Middle frontal gyrus (tissue), 1 donor: ENCODE data around the gene PPP4R3A.
"Not testable (repeated sequence)": the region's sequence is repeated elsewhere in the genome, so short reads cannot be mapped to it uniquely, and the experiment has no call there.

Experiments
- DNase-seq: peaks from one replicate; pipeline ENCODE4 v3.0.0-alpha.2; 2015; ENCODE audit warnings: low spot score; ENCODE audit errors: extremely low spot score

Gene PPP4R3A

DNA sequence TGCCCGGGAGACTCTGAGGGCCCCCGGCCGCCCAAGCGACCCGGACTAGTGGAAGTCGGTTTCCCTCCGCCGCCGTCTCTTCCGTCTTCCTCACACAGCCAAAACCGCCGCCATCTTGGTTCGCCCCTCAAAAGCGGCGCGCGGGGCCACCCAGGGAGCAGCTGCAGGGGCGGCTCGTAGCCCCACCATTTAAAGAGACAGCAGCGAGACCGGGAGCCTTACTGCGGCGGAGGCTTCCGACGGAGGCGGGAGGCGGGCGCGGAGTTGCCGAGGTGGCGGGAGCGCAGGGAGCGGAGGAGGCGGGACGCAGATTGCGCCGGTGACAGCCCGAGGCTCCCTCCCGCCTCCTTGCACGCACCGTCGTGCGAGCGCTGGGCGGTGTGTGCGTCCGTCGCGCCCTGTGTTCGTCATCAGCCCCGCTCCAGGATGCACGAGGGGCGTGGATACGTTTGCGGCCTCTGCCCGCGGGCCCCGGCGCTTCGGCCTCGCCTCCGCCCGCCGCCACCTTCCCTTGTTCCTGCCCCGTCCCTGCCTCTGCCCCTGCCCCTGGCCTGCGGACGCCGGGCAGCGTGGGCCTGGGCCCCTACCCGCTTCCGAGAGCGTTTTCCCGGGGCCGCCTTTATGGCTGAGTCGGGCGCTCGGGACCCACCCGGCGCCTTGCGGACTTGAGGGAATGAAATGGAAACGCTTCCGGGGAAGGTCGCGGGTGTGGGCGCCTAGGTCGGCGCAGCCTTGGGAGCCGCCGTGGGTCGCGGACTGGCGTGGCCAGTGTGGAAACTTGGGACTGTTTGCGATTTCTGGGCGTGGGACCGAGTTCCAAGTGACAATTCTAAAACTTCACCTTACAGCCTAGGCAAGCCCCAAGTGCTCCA lies at the start of gene PPP4R3A:
PPP4R3A (minus strand) TSS at position 140 of the 872 bp plus-strand sequence. CDS start 663 bp downstream, outside the sequence.
- peak; percentile 85 for DNase-seq

GRCh38 chr14:91555531-91555930 lies 45.4 kb upstream of the PPP4R3A start:
- DNase-seq = no peak

DNA sequence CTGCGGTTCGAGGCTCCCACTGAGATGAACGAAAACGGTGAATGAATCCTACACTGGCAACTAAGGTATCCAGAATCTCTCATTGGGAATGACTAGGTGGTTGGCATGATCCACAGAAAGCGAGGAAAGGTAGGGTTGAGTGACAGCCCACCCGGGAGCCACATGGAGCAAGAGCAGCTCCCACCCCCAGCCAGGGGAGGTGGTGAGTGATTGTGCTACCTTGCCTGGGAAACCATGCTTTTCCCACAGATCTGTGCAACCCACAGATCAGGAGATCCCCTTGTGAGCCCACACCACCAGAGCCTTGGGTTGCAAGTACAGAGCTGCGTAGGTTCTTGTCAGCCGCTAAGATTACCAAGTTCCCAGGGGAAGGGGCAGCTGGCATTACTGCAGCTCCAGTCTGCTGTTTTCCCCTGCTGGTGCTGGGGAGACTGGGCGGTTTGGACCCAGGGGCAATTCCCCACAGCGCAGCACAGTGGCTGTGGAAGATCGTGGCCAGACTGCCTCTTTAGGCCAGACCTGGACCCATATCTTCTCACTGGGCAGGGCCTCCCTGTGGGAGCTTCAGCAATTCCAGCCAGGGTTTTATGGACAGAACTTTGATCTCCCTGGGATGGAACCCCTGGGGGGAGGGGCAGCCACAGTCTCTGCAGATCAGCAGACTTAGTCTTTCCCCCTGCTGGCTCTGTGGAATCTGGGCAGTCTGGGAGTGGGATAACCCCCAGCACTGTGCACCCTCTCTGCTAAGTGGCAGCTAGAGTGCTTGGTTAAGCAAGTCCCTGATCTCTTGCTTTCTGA lies 44.6 kb upstream of the PPP4R3A start:
- DNase-seq = no peak

GRCh38 chr14:91548108-91548507 lies 38.0 kb upstream of the PPP4R3A start:
- no peak for DNase-seq

DNA sequence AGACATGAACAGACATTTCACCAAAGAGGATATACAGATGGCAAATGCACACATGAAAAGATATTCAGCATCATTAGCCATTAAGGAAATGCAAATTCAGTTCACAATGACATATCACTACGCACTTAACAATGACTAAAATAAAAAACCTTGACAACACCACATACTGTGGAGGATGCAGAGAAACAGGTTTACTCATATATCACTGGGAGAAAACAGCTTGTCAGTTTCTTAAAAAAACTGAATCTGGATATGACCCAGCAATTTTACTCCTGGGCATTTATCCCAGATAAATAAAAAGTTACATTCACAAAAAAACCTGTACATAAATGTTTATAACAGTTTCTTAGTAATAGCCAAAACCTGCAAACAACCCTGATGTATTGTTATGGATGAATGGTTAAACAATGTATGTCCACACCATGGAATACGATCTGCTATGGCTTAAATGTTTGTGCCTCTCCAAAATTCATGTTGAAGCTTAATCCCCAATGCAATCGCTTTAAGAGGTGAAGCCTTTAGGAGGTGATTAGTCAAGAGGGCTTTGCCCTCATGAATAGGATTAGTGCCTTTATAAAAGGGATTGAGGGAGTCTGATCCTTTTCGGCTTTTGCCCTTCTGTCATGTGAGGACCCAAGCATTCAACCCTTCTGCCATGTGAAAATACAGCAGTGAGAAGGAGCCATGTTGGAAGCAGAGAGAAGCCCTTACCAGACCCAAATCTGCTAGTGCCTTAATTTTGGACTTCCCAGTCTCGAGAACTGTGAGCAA lies 36.0 kb upstream of the PPP4R3A start:
- DNase-seq = no peak

DNA sequence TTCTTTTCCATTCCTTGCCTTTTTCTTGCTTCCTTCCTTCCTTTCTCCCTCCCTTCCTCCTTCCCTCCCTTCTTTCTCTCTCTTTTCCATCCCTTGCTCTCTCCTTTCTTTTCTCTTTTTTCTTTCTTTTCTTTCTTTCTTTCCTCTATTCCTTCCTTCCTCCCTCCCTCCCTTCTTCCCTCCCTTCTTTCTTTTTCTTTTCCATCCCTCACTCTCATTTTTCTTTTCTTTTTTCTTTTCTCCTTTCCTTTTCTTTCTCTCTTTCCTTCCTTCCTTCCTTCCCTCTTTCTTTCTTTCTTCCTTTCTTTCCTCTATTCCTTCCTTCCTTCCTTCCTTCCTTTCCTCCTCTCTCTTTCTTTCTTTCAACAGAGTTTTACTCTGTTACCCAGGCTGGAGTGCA lies 35.1 kb upstream of the PPP4R3A start:
- DNase-seq = no peak

DNA sequence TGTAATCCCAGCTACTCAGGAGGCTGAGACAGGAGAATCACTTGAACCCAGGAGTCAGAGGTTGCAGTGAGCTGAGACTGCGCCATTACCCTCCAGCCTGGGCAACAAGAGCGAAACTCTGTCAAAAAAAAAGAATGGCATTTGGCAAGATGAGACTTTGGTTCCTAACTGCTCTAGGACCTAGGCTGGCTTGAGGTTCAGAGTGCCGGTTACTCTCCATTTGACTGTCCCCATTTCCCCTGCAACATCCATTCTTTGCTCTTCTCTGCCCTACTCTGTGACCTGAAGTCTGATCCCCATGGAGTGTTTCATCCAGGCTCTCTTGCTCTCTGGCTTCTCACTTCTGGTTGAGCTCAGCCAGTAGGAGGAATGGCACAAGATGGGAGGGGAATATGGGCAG lies 26.2 kb upstream of the PPP4R3A start:
- no peak for DNase-seq

DNA sequence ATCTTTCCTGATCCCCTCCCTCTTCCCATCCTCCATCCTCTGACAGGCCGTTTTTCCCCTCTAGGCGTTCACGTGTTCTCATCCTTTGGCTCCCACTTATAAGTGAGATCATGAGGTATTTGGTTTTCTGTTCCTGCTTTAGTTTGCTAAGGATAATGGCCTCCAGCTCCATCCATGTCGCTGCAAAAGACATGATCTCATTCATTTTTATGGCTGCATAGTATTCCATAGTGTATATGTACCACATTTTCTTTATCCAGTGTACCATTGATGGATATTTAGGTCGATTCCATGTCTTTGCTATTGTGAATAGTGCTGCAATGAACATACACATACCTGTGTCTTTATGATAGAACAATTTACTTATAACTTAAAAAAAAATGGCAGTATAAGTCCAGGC lies 23.9 kb upstream of the PPP4R3A start:
- not testable (repeated sequence) for DNase-seq

GRCh38 chr14:91533623-91534022 lies 23.5 kb upstream of the PPP4R3A start:
- no peak for DNase-seq

- no peak for DNase-seq
These were observed 13.9 kb upstream of the PPP4R3A start for GRCh38 chr14:91523972-91524371.

- no peak for DNase-seq
These were observed 11.0 kb upstream of the PPP4R3A start for GRCh38 chr14:91521061-91521640.

GRCh38 chr14:91520138-91520537 lies 10.0 kb upstream of the PPP4R3A start:
- no peak for DNase-seq

DNA sequence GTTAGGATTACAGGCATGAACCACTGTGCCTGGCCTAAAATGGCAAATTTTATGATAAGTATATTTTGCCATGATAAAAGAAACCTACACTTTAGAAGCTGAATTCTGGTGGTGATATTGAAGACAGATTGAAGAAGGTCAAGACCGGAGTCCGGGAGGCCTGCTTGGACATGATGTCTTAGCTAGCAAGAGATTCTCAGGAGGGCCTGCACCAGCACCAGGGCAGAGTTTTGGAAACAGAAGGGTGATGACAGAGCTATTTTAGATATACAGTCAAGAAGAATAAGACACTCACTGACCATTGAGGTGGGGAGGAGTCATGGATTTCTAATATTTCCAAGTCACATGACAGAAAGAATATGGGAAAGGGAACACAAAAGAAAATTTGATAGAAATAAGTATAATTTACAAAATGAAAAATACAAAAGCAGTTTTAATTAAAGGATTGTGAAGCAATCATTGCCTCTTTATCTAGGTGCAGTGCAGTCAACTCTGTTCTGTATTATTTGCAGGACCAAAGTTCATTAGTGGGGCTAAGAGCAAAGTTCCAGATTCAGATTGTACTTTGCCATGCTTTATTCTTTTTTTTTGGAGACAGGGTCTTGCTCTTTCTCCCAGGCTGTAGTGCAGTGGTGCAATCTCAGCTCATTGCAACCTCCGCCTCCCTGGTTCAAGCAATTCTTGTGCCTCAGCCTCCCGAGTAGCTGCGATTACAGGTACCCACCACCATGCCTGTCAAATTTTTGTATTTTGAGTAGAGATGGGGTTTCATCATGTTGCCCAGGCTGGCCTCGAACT lies 9.3 kb upstream of the PPP4R3A start:
- no peak for DNase-seq

- DNase-seq = no peak
These were observed 6.7 kb upstream of the PPP4R3A start for GRCh38 chr14:91516663-91517388.

DNA sequence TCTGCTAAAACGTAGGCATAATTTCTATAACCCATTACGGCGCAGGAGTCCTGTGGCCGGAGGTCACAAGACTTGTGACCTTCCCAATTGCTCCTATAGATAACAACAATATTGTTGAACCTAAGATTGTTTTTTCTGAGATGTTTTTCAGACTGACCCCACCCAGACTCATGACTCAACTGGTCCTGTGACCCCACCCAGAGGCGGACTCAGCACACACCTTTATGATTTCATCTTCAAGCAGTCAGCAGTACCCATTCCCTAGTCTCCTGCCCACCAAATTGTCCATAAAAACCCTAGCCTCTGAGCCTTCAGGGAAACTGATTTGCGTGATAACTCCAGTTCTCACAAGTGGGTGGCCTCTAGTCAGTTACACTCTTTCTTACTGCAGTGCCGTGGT lies 5.9 kb upstream of the PPP4R3A start:
- DNase-seq = no peak

DNA sequence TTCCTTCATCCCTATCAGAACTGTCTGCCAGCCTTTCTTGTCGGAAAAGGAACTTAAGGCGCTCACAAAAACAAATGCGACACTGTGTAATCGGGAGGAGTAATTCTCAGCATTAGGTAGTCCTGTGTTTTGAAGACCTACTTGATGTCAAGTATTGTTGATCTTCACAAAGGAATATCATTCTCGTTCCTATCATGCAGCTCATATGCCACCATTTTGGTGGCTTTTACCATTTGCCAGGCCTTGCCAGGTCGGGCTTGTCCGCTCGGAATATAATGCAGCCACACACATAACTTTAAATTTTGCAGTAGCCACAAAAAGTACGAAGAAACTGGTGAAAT lies 903 bp upstream of the PPP4R3A start:
- DNase-seq = no peak

DNA sequence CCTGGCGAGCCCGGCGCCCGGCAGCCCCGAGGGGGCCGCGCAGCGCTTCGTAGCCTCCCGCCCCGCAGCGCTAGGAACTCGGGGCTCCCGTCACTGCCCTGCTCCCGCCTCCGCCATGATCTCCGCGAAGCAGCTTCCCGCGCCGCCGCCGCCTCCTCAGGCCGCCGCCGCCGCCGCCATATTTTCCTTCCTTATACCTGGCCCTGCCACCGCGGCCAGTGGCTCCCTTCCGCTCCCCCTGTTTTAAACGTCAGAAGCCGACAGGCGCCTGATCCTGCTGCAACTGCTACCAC lies 286 bp downstream of the PPP4R3A start:
- peak; percentile 27 for DNase-seq

- DNase-seq = no peak
These were observed 830 bp downstream of the PPP4R3A start for GRCh38 chr14:91509083-91509877.

DNA sequence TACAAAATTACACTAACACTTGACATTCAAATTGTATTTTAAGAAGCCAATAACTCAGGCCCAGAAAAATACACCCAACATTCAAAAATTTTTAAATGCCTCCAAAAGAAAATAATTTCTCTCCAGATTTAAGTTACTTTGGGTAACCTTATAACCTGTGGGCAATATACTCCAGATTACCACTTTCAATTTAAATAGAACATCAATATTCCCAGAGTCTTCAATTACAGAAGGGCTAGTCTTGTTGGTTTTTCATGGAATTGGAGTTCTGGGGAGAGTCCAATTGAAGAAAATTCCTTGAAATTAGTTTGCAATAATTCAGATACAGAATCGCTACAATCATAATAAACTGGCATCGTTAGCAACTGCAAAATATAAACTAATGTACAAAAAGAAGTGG lies 2.0 kb downstream of the PPP4R3A start:
- DNase-seq = no peak
